Lung microvascular endothelial cell (primary cell): ENCODE measurements around the gene IQGAP1. TPM values are rescaled to one million over a fixed set of nuclear protein-coding genes. Genes with fewer than 3 reads are reported as not detected.
A peak's percentile ranks its signal among the peaks of the same experiment; 100 is the strongest.

Source experiments
- DNase-seq, 2 donors: peaks; one replicate each; pipeline versions ENCODE4 v3.0.0 to v3.0.0-alpha.2; 2010; ENCODE audit warnings: low read depth in 2 of 2
- total RNA-seq: library from RNA; depleted of rRNA; stranded (reverse); fragments of >200 nt; gene quantifications from 2 replicates; pipeline ENCODE4 v1.2.1, GENCODE V29; 2014

The IQGAP1 gene
- total RNA-seq, 1 donor from 2014 or later, result 128 TPM

DNA sequence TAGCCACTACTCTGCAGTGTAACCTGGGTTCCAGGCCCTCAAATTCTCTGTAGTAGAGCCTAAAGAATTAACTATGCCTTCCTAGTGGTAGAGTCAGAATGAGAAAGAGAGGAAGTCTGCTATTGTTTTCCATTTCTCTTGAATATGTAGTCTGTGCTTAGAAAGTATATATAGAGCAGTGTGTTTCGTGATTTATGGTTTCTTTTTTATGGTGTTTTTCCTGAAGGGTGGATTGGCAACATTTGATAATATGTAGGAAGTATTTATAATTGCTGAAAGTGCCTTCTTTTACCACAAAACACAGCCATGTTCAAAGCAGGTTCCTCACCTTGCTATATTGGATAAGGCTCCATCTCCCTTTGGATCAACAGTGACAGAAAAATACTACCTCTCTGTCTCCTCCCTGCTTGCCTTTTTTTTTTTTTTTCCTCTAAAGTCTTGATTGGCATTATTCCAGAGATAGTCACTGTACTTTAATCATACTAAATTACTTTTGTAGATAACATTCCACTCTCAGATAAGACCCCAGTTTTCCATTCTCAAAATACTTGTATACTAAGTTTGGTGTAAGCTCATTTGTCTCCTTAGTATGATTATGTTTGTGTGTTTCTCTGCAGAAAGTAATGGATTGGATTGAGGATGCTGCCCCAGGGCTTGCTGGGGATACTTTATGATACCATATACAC is 47.8 kb downstream of the IQGAP1 start:
- DNase-seq, result peak; percentile 32 to 42

DNA sequence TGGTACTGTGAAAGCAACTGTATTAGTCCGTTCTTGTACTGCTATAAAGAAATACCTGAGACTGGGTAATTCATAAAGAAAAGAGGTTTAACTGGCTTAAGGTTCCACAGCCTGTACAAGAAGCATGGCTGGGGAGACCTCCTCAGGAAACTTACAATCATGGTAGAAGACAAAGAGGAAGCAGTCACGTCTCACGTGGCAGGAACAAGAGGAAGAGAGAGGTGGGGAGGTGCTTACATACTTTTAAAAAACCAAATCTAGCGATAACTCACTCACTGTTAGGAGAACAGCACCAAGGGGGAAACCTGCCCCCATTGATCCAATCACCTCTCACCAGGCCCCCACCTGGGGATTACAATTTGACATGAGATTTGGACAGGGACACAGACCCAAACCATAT is 48.9 kb downstream of the IQGAP1 start:
- no peak for DNase-seq

DNA sequence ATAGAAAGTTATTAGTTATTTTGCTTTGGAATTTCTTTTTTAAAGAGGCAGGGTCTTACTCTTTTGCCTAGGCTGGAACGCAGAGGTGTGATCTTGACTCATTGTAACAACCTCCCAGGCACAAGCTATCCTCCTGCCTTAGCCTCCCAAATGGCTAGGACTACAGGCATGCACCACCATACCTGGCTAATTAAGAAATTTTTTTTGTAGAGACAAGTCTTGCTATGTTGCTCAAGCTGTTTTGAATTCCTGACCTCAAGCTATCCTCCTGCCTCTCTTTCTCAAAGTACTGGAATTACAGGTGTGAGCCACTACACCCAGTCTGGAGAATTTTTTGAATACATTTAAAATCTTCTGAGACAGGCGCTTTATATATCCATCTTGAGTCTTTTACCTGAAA is 49.5 kb downstream of the IQGAP1 start:
- DNase-seq, result no peak

DNA sequence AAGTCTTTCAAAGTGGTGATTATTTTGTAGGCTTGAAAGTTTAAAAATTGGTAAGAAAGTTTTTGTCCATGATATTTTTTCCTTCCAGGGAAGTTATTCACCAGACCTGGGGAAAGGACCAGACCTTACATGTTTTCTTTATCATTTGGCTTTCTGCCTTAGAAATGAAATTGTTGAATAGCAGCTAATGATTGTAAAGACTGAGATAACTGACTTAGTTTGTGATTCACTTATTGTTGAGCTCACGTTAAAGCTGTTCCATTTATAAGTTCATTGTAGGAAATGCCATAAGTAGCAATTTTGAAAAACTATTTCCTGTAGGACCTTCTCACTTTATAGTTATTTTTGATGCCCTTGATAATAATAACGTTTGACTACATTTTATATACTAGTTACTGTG is 51.9 kb downstream of the IQGAP1 start:
- peak in 1 of 2 donors; percentile 42 for DNase-seq

DNA sequence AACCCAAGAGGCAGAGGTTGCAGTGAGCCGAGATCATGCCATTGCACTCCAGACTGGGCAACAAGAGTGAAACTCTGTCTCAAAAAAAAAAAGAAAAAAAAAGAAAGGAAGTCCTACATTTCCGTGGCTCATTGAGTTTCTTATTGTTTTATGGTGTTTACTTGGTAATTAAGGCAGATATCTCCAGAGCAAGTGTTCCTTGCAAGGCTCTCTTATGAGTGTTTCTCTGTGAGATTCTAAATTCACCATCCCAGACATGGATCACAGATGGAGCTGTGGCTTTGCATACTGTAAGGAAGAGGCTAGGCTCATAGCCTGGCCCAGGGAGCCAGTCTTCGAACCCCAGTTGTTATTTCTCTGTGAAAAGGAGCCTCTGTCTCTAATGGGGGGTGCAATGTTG is 53.0 kb downstream of the IQGAP1 start:
- peak in 1 of 2 donors; percentile 10 for DNase-seq

DNA sequence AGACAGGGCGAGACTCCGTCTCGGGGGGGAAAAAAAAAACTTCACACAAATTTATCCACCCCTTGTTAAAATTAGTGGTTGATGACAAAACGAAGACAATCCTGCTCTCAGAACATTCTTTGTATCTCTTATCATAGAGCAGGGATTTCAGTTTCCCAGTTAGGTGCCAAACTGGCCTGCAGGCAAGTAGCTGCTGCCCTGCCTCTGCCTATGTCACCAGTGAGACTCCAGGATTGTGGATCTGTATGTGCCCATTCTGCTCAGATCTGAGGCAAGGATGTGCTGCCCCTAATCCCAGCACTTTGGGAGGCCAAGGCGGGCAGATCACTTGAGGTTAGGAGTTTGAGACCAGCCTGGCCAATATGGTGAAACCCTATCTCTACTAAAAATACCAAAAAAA is 54.4 kb downstream of the IQGAP1 start:
- DNase-seq, result no peak

DNA sequence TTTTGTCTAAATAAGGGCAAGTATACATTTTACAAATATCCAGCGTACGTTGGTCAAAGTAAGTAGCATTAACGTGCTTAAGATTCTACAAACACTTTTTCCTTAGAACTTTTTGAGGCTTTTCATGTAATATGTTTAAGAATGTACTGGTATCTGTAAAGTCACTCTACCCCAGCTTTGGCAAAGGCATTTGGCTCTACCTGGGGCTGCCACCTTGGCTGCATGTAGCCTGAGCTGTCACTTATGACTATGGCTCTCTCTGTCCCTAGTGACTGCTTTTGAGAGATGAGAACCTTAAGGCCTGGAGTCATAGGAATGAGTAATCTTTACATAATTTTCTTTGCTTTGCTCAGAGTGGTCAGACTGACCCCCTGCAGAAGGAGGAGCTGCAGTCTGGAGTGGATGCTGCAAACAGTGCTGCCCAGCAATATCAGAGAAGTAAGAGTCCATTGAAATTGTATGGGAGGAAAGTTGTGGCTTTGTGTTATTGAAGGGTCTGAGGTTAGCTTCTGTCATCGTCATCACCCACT is 61.2 kb downstream of the IQGAP1 start:
- no peak for DNase-seq

DNA sequence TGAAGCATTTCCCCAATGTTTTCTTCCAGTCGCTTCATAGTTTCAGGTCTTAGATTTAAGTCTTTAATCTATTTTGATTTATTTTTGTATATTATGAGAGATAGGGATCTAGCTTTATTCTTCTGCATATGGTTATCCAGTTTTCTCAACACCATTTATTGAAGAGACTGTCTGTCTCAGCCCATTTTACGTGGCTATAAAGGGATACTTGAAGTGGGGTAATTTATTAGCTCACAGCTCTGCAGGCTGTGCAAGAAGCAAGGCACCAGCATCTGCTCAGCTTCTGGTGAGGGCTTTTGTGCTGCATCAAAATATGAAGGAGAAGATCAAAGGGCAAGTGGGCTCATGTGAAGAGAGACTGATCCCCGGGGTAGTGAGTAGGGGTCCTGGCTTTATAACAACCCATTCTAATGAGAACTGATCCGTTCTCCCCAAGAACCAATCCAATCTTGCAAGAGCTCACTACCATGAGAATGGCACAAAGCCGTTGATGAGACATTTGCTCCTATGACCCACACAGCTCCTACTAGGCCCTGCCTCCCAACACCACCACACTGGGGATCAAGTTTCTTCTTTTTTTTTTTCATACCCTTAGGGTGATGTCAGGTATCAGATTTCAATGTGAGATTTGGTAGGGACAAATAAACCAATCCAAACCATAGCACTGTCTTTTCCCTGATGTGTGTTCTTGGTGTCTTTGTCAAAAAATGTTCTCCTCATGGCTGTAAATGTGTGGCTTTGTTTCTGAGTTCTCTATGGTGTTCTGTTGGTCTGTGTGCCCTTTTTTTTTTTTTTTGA is 63.2 kb downstream of the IQGAP1 start:
- no peak for DNase-seq

DNA sequence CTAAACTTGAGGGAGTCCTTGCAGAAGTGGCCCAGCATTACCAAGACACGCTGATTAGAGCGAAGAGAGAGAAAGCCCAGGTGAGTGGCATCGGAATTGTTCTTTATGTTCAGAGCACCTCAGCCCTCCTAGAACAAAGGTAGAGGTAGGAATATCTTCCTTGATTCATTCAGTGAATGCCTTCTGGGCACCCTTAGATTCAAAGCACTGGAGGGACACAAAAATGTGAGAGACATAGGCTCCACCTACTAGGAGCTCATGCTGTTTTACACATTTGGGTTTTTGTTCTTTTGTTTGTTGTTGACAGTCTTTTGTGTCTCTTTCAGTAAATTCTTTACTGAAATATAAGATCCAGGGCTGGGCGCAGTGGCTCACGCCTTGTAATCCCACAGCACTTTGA is 68.2 kb downstream of the IQGAP1 start:
- DNase-seq, result no peak

DNA sequence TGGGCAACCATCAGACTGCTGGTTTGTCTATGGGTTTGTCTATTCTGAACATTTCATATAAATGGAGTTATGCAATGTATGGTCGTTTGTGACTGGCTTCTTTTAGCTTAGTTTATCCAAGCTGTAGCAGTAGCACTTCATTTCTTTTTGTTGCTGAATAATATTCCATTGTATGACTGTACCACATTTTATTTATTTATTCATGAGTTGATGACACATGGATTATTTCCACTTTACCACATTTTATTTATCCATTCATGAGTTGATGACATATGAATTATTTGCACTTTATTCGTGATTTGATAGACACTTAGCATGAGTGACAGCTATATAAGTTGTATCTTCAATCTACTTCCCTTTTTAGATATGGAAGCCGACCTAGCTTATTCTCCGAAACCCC is 70.0 kb downstream of the IQGAP1 start:
- no peak for DNase-seq

DNA sequence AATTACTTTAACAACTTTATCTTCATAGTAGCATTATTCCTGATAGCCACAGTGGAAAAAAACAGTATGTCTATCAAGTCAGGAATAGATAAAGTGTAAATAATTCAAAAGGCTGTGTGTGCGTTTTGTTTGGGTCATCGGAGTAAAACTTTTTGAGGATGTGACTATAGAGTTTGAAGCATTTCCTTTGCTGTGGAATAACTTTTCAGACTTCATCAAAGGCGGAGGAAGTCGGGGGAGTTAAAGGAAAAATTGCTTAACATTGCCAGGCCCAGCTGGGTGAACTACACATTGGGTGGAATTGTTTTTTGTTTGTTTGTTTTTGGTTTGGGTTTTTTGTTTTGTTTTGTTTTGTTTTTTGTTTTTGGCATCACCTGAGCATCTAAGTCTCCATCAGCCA is 71.3 kb downstream of the IQGAP1 start:
- DNase-seq, result peak; percentile 75 to 86

DNA sequence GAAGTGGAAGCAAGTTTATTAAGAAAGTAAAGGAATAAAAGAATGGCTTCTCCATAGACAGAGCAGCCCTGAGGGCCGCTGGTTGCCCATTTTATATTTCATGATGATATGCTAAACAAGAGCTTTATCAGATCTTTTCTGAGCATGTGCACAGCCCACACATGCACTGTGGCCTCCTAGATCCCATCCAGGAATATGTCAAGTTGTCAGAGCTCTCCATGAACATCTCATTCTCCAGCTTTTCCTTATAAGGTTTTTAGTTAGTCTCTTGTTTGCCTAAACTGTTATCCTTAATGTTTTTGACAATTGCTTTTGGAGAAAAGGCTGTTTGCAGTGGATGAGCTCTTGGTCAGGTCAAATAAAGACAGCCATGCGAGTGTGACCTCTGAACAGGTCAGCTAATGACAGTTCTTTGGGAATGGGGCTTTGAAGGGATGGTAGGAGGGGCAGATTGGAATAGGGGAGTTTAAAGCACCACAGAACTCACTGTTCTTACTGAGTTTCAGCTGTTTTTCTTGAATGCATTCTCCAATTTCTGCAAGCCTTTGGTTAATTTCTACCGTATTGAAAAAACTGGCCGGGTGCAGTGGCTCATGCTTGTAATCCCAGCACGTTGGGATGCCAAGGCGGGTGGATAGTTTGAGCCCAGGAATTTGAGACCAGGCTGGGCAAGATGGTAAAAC is 72.2 kb downstream of the IQGAP1 start:
- no peak for DNase-seq

DNA sequence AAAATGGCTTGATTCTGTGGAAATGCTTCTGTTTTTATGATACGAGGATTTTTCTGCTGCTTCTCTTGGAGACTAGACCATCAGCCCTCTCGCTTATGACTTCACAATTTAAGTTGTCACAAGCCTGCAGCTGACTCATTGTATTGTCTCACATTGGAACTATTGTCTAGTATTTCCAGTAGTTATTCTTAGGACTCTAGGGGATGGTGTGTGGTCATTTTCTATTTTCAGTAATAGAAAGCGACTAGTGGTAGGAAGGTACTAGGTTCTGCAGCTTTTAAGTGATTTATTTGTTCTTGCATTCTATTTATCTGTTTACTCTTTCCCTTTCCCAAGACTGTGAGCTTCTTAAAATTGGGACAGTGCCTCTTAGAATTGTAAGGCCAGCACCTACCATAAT is 75.3 kb downstream of the IQGAP1 start:
- peak; percentile 93 to 96 for DNase-seq

DNA sequence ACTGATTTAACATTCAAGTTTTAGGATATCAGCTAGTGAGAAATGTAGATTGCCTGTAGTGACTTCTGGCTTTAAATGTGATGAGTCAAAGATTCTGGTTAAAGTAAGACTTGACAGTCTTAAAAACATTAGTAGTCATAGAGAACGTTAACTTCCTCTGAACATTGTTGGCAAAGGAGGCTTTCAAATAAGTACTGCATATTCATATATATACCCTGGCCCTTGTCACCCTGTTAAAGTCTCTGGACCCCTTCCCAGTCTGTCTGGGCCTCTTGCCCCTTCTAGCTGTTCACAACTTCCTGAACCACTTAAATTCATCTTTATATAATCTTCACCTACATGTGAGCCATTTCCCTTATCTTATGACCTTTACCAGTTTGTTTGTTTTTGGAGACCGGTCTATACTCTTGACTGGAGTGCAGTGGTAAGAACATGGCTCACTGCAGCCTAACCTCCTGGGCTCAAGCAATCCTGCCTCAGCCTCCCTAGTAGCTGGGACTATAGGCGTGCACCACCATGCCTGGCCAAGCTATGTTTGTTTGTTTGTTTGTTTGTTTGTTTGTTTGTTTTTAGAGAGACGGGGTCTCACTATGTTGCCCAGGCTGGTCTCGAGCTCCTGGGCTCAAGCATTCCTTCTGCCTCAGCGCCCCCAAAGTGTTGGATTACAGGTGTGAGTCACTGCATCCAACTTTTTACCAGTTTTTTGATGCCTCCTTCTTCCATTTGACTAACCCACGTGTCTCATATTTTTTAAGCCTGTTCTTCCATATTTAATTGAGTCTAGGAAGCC is 77.3 kb downstream of the IQGAP1 start:
- peak in 1 of 2 donors; percentile 81 for DNase-seq

DNA sequence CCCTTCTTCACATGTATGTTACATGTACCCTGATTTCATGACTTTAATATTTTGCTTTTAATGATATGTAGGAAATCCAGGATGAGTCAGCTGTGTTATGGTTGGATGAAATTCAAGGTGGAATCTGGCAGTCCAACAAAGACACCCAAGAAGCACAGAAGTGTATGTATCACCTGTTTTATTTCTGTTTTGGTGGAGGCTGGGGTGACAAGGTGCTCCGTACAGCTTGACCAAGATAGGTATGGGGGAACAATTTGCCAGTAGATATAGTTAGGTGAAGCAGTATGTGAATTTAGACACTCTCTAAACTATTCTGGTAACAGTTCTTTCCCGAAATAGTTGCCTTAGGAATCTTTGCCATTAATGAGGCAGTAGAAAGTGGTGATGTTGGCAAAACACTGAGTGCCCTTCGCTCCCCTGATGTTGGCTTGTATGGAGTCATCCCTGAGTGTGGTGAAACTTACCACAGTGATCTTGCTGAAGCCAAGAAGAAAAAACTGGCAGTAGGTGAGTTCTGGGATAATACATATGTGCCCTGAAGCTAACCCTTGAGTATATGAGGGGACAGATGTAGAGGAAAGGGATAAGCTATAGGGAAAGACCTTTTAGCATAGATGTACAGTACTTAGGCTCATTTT is 78.0 kb downstream of the IQGAP1 start:
- peak; percentile 45 to 55 for DNase-seq

DNA sequence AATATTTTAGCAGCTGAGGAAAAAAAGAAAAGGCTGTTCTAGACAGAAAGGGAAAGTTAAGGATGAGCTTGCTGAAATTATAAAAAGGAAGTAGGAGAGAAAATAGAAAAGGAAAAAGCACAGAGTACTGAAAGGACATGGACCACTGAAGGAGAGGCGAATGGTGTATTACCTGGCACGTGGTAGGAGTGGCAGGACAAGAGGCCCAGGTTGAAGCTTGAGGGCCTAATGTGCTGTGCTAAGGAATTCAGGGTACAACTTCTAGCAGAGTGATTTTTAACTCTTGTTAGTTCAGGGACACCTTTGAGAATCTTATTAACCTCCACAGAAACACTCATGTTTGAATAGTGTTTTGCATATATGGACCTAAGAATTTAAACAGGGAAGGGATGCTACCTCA is 81.7 kb downstream of the IQGAP1 start:
- no peak for DNase-seq

DNA sequence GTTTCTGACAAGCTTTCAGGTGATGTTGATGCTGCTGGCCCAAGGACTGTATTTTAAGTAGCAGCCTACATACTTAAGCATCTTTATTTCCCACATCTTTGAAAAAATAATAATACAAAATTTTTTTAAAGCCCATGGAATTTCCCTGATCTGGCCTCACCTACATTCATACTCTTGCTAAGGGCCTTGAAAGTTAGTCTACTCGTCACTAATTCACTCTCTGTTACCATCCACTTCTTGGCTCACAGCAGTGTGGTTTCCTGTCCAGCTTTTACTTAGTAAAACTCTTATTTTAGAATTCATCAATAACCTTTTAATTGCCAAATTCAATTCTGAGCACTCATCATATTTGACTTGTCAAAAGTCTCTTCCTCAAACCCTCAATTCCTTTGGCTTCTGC is 82.4 kb downstream of the IQGAP1 start:
- DNase-seq, result no peak

DNA sequence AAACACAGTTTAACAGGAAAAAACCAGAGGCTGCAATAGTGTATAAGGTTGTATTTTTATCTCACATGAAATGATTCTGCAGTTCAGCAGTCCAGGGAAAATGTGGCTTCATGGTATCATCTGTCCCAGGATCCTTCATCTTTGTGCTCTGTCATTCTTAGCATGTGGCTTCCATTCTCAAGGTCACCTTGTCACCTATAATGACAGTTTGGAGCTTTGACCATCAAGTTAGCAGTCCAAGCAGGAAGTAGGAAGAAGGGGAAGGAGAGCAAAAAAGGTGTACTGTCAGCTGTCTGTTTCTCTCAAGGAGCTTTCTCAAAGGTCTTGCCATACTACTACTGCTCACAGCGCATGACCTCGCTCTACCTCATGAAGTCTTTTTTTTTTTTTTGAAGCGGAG is 83.1 kb downstream of the IQGAP1 start:
- no peak for DNase-seq

DNA sequence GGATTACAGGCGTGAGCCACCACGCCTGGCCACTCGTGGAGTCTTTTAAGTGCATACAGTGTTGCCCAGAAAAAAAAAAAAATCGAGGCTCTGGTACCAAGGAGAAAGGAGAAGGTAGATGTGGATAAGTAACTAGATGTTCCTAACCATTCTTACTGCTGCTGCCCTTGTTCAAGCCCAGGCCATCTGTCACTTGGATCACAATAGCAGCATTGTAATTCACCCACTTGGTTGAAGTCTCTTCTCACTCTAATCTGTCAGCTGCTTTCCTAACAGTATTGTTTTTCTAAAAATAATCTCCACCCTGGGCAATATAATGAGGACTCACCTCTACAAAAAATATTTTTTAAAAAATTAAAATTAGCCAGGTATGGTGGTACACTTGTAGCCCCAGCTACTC is 83.7 kb downstream of the IQGAP1 start:
- DNase-seq, result no peak

DNA sequence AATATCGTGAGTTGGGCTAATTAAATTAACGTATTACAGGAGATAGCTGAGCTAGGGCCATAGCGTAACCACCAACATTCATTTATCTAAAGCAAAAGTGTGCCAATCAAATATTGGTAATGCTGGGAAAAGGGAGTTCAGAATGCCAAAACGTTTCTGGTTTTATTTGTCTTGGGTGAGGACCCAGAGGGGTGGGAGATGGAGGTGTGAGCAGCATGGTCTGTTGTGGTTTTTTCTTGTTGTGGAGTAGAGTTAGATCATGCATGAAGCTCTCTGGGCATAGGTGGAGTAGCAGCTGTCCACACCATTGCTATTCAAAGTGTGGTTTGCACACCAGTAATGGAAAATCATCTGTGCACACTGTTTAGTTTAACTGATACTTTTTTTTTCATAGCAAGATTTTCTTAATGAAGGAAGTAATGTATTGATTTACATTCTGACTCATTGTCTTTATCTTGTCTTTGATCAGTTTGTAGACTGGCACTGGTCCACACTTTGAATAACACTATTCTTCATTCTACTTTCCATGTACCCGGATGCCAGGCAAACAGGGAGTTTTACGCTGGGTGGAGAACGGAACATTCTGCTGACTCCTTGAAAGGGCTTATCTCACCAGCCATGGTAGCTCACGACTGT is 90.9 kb downstream of the IQGAP1 start:
- peak in 1 of 2 donors; percentile 45 for DNase-seq

DNA sequence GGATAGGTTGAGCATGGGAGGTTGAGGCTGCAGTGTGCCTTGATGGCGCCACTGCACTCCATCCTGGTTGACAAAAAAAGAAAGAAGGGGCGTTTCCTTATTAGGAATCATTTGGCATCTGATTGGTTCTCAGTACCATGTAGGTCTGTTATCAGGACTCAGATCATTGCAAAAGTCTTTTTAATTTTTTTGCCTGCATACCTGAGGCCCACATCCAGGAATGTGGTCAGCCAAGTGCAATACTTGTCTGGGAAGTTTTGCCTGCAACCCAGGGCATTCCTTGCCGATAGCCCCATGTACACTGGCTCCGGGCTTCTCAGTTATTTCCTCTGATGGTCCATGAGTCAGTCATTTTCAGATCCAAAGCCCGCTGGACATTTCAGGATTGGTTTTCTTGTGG is 91.6 kb downstream of the IQGAP1 start:
- no peak for DNase-seq
